Calu3 (cell line): ENCODE results near the gene EHBP1. TPM values are rescaled to one million over a fixed set of nuclear protein-coding genes. Genes with fewer than 3 reads are reported as not detected.

Experiments
- Bru-seq: library from RNA; stranded (reverse); fragments of 400-500 nt; gene quantifications from one replicate; lab custom pipeline; 2021; lab: Mats Ljungman, UMichigan
- BruChase-seq, 2 experiments: library from RNA; stranded (reverse); fragments of 400-500 nt; gene quantifications; one replicate each; lab custom pipeline; 2021; lab: Mats Ljungman, UMichigan
- BruUV-seq: library from RNA; stranded (reverse); fragments of 400-500 nt; replicated peaks from 2 replicates; lab custom pipeline; 2021; lab: Mats Ljungman, UMichigan
- CTCF ChIA-PET: fragments of 300-600 bp; sonication (Branson Sonifier 250); formaldehyde crosslinking; loops from one replicate; lab custom pipeline; 2022; ENCODE audit warnings: antibody characterized with exemption; lab: Charles Lee
- DNase-seq: peaks from one replicate; pipeline ENCODE4 v3.0.0; 2022
- H3K27ac Mint-ChIP-seq: one replicate; pipeline ENCODE4 v1.8.0; 2022; ENCODE audit warnings: mixed read lengths; ENCODE audit not compliant: unreplicated experiment
- H3K27me3 Mint-ChIP-seq: one replicate; pipeline ENCODE4 v1.8.0; 2022; ENCODE audit warnings: mixed read lengths; ENCODE audit not compliant: unreplicated experiment
- H3K36me3 Mint-ChIP-seq: one replicate; pipeline ENCODE4 v1.8.0; 2022; ENCODE audit warnings: mild to moderate bottlenecking, moderate library complexity, mixed read lengths; ENCODE audit not compliant: insufficient read depth, unreplicated experiment
- H3K4me1 Mint-ChIP-seq: one replicate; pipeline ENCODE4 v1.8.0; 2022; ENCODE audit warnings: mild to moderate bottlenecking, low read depth, mixed read lengths; ENCODE audit not compliant: unreplicated experiment
- H3K4me3 Mint-ChIP-seq: one replicate; pipeline ENCODE4 v1.8.0; 2022; ENCODE audit warnings: mild to moderate bottlenecking, low read depth, moderate library complexity, mixed read lengths; ENCODE audit not compliant: unreplicated experiment
- H3K9me3 Mint-ChIP-seq: one replicate; pipeline ENCODE4 v1.8.0; 2022; ENCODE audit warnings: low read depth, mixed read lengths; ENCODE audit not compliant: unreplicated experiment
- CTCF ChIP-seq: fragments of 200-600 bp; IDR thresholded peaks from one replicate; pipeline ENCODE4 v1.8.0; 2022; ENCODE audit warnings: antibody characterized with exemption; ENCODE audit not compliant: unreplicated experiment
- intact Hi-C: fragments of 100-400 bp; cut with micrococcal nuclease; formaldehyde crosslinking; loops from one replicate; pipeline ENCODE4 v1.10.0; 2022; ENCODE audit not compliant: unreplicated experiment
- long read RNA-seq: library from polyadenylated mRNA; stranded (forward); transcript quantifications from one replicate; pipeline ENCODE4 v2.0.0, GENCODE V29; 2022
- total RNA-seq: library from RNA; stranded (reverse); gene quantifications from 2 replicates; pipeline ENCODE4 v1.2.3, GENCODE V29; 2022

Gene EHBP1
- total RNA-seq (82.9 and 89.2 TPM in 2 replicates), Bru-seq, nascent RNA (percentile 89 among the genes with signal in this experiment), BruChase-seq, experiment 1, labeled RNA remaining after a 6-hour chase (percentile 67 among the genes with signal in this experiment), BruChase-seq, experiment 2, labeled RNA remaining after a 2-hour chase (percentile 67 among the genes with signal in this experiment)
- long read RNA-seq, partial matches to known transcripts: 2 of 35 reads
- long read RNA-seq, other reads (novel, unspliced or antisense): 30 of 35 reads

- peaks cover 35% of the 10 kb centered on the region for H3K4me1 Mint-ChIP-seq
- H3K27ac Mint-ChIP-seq: peak within 1 kb of the TSS; percentile 69
- BruUV-seq: no TSS peak
- no peaks in the 10 kb centered on the region for H3K27me3 Mint-ChIP-seq
- H3K4me3 Mint-ChIP-seq: peak within 1 kb of the TSS; percentile 87
- H3K36me3 Mint-ChIP-seq: peaks cover 37% of the 10 kb centered on the region
- intact Hi-C loops: loop anchor here (5.0 kb wide), 2 partner anchors 62 to 248 kb away; no protein-coding TSS in a partner anchor
- CTCF ChIA-PET: interaction anchor here (0.6 to 2.2 kb wide), 6 partner anchors 14 to 782 kb away, joined by 3 to 11 read pairs (median 5); no protein-coding TSS in a partner anchor
- no peak for TF ChIP-seq CTCF
- DNase-seq: peak; percentile 99
- peaks cover 5% of the 10 kb centered on the region for H3K9me3 Mint-ChIP-seq
These were observed at the start of gene EHBP1 for GRCh38 chr2:62705007-62705829. Gene EHBP1, plus strand, starts transcription at chr2:62705713. Its CDS starts 1,479 bp downstream, at chr2:62707192.

GRCh38 chr2:62657783-62658182 lies 47.7 kb upstream of the EHBP1 start:
- Mint-ChIP-seq H3K27me3 (no peaks in the 10 kb centered on the region), H3K27ac (no peak overlapping the region), H3K4me3 (no peak overlapping the region), H3K4me1 (peaks cover 41% of the 10 kb centered on the region), H3K36me3 (peaks cover 5% of the 10 kb centered on the region), H3K9me3 (no peaks in the 10 kb centered on the region)
- intact Hi-C loops: no loop called here
- no peak for TF ChIP-seq CTCF
- CTCF ChIA-PET: no interaction called here
- DNase-seq: no peak
- BruUV-seq: no TSS peak

GRCh38 chr2:62658891-62659290 lies 46.6 kb upstream of the EHBP1 start:
- Mint-ChIP-seq H3K4me1 (peaks cover 41% of the 10 kb centered on the region), H3K27me3 (no peaks in the 10 kb centered on the region), H3K4me3 (no peak overlapping the region), H3K36me3 (peaks cover 4% of the 10 kb centered on the region), H3K27ac (no peak overlapping the region), H3K9me3 (no peaks in the 10 kb centered on the region)
- BruUV-seq: no TSS peak
- TF ChIP-seq CTCF: no peak
- CTCF ChIA-PET: no interaction called here
- no peak for DNase-seq
- intact Hi-C loops: no loop called here

GRCh38 chr2:62660087-62660486 lies 45.4 kb upstream of the EHBP1 start:
- CTCF ChIA-PET: no interaction called here

More at GRCh38 chr2:62660087-62660486, 45.4 kb upstream of the EHBP1 start:
- Mint-ChIP-seq H3K4me3 (no peak overlapping the region), H3K4me1 (peaks cover 40% of the 10 kb centered on the region), H3K27ac (peak overlapping the region; percentile 45), H3K9me3 (no peaks in the 10 kb centered on the region), H3K27me3 (no peaks in the 10 kb centered on the region), H3K36me3 (no peaks in the 10 kb centered on the region)
- TF ChIP-seq CTCF: no peak
- intact Hi-C loops: loop anchor here (5.0 kb wide), 1 partner anchor 203 kb away; no protein-coding TSS in a partner anchor
- BruUV-seq: no TSS peak
- no peak for DNase-seq
